Colonic mucosa (tissue), 4 donors: ENCODE data around the gene GPR4. TPM values are rescaled to one million over a fixed set of nuclear protein-coding genes. Genes with fewer than 3 reads are reported as not detected.

Source experiments
- DNase-seq: peaks from one replicate; pipeline ENCODE4 v3.0.0-alpha.2; 2020
- H3K27ac ChIP-seq: fragments of 200-600 bp; one replicate; pipeline ENCODE4 v1.8.0; 2021
- H3K27me3 ChIP-seq: fragments of 200-600 bp; one replicate; pipeline ENCODE4 v1.8.0; 2021
- H3K36me3 ChIP-seq: fragments of 200-600 bp; one replicate; pipeline ENCODE4 v1.8.0; 2021
- H3K4me1 ChIP-seq: fragments of 200-600 bp; one replicate; pipeline ENCODE4 v1.8.0; 2021; ENCODE audit warnings: mild to moderate bottlenecking
- H3K4me3 ChIP-seq: fragments of 200-600 bp; one replicate; pipeline ENCODE4 v1.8.0; 2021
- H3K9ac ChIP-seq, 2 donors: one replicate each; pipeline ENCODE4 v1.7.0; 2013; ENCODE audit warnings: control low read depth in 2 of 2, low read depth in 2 of 2, low read length in 2 of 2
- H3K9me3 ChIP-seq: fragments of 200-600 bp; one replicate; pipeline ENCODE4 v1.8.0; 2021
- CTCF ChIP-seq: fragments of 200-600 bp; IDR thresholded peaks from one replicate; pipeline ENCODE4 v1.8.0; 2022; ENCODE audit warnings: antibody characterized with exemption, mild to moderate bottlenecking
- intact Hi-C: fragments of 100-400 bp; cut with DNase I; formaldehyde crosslinking; loops from one replicate; pipeline ENCODE4 v1.14.1; 2022
- total RNA-seq, 2 donors: library from RNA; stranded (reverse); fragmentation: NEBNext Ultra II Directional in 1 of 2; extraction: Animal tissue kit (Norgen Biotek cat#: 25700) in 1 of 2; gene quantifications; one replicate each; pipeline ENCODE4 v1.2.1, GENCODE V29; 2021
- donor health status: healthy.
- donor health status: DM: no; HTN: no; CAD: no.
- donor health status: DM: no; HTN: no; CAD: no.

The GPR4 gene
- total RNA-seq, 2 donors from 2014 or later: 0.52 to 2.0 TPM

GRCh38 chr19:45591004-45591637 is 10.9 kb downstream of the GPR4 start:
- intact Hi-C loops: no loop called here
- DNase-seq: peak; percentile 68
- TF ChIP-seq CTCF: peak; percentile 38
- Histone ChIP-seq H3K9me3 (no peaks in the 10 kb centered on the region), H3K36me3 (no peaks in the 10 kb centered on the region), H3K4me3 (no peak overlapping the region), H3K9ac (no peak overlapping the region), H3K27me3 (no peaks in the 10 kb centered on the region), H3K4me1 (no peaks in the 10 kb centered on the region), H3K27ac (no peak overlapping the region)

GRCh38 chr19:45590300-45591003 is 11.6 kb downstream of the GPR4 start:
- Histone ChIP-seq H3K4me1 (no peaks in the 10 kb centered on the region), H3K9ac (no peak overlapping the region), H3K27me3 (no peaks in the 10 kb centered on the region), H3K36me3 (no peaks in the 10 kb centered on the region), H3K4me3 (no peak overlapping the region), H3K27ac (no peak overlapping the region), H3K9me3 (no peaks in the 10 kb centered on the region)
- TF ChIP-seq CTCF: no peak
- no peak for DNase-seq
- intact Hi-C loops: no loop called here

- H3K27me3 ChIP-seq: no peaks in the 10 kb centered on the region
- no peak for TF ChIP-seq CTCF
- intact Hi-C loops: no loop called here
- DNase-seq: no peak
- H3K4me3 ChIP-seq: no peak overlapping the region
- H3K9ac ChIP-seq: no peak overlapping the region
- H3K36me3 ChIP-seq: no peaks in the 10 kb centered on the region
- H3K4me1 ChIP-seq: no peaks in the 10 kb centered on the region
- no peak overlapping the region for H3K27ac ChIP-seq
- no peaks in the 10 kb centered on the region for H3K9me3 ChIP-seq
These were observed 12.2 kb downstream of the GPR4 start for GRCh38 chr19:45589768-45590167.

- no peak for TF ChIP-seq CTCF
- no peaks in the 10 kb centered on the region for H3K27me3 ChIP-seq
- no peaks in the 10 kb centered on the region for H3K9me3 ChIP-seq
- H3K4me1 ChIP-seq: no peaks in the 10 kb centered on the region
- no peaks in the 10 kb centered on the region for H3K36me3 ChIP-seq
- intact Hi-C loops: no loop called here
- DNase-seq: no peak
- no peak overlapping the region for H3K4me3 ChIP-seq
- H3K27ac ChIP-seq: no peak overlapping the region
- H3K9ac ChIP-seq: no peak overlapping the region
These were observed 14.1 kb downstream of the GPR4 start for GRCh38 chr19:45587873-45588272.

- TF ChIP-seq CTCF: no peak
- Histone ChIP-seq H3K9ac (peak overlapping the region; percentile 66 to 98), H3K4me1 (no peaks in the 10 kb centered on the region), H3K27me3 (no peaks in the 10 kb centered on the region), H3K27ac (peak overlapping the region; percentile 92), H3K4me3 (peak overlapping the region; percentile 48), H3K36me3 (no peaks in the 10 kb centered on the region), H3K9me3 (no peaks in the 10 kb centered on the region)
- intact Hi-C loops: no loop called here
- no peak for DNase-seq
These were observed 16.8 kb downstream of the GPR4 start for GRCh38 chr19:45585158-45585577.
